K562 (cell line): ENCODE measurements around the gene NIM1K. TPM values are rescaled to one million over a fixed set of nuclear protein-coding genes. Genes with fewer than 3 reads are reported as not detected.

ENCODE experiments used
- ATAC-seq: fragments of 200-7000 bp; cut with Tn5 transposase; 3 replicates; pipeline ENCODE4 v1.9.1; 2020; ENCODE audit warnings: moderate library complexity
- BruUV-seq: library from RNA; stranded (reverse); fragments of 400-500 nt; replicated peaks from 2 replicates; lab custom pipeline; 2021; lab: Mats Ljungman, UMichigan
- CTCF ChIA-PET: fragments of 300-600 bp; formaldehyde crosslinking; extraction: SDS; loops from one replicate; lab custom pipeline; 2021; ENCODE audit warnings: low intra/inter-chr PET ratio; lab: Yijun Ruan, JAX
- POLR2A ChIA-PET: fragments of 300-600, 350-650 bp; sonication (Branson Sonifier 250); formaldehyde crosslinking; extraction: SDS; loops from one replicate; lab custom pipeline; 2021; ENCODE audit warnings: antibody characterized with exemption, inconsistent platforms; lab: Yijun Ruan, JAX
- DNase-seq, 4 experiments: peaks; one replicate each; pipeline versions ENCODE4 v3.0.0 to v3.0.0-alpha.2; 2011 to 2018; ENCODE audit warnings: low spot score in 3 of 4, mixed read lengths in 3 of 4; ENCODE audit errors: extremely low read depth in 1 of 4
- FAIRE-seq: peaks from 2 replicates; lab custom pipeline; 2011; peaks lifted over from hg19 to GRCh38; lab: Jason Lieb, UNC
- H2AFZ ChIP-seq: 2 replicates; pipeline ENCODE4 v1.6.0; 2011; ENCODE audit warnings: low read depth, low read length, control low read depth, inconsistent platforms
- H3K27ac ChIP-seq: fragments of 200-600 bp; 3 replicates; pipeline ENCODE4 v1.8.0; 2011; ENCODE audit warnings: low read depth, mild to moderate bottlenecking, control low read depth, inconsistent platforms, low read length, moderate library complexity, mixed read lengths; ENCODE audit errors: extremely low read depth
- H3K27me3 ChIP-seq, 2 experiments: fragments of 300-600 bp in 1 of 2; 2 replicates in 1 of 2; 3 replicates in 1 of 2; pipeline versions ENCODE4 v1.6.0 to v1.8.0; 2011; ENCODE audit warnings: inconsistent platforms in 2 of 2, low read length in 2 of 2, mild to moderate bottlenecking in 1 of 2, mixed read lengths in 1 of 2, moderate library complexity in 1 of 2; ENCODE audit not compliant: control insufficient read depth in 2 of 2, insufficient read depth in 2 of 2
- H3K36me3 ChIP-seq: fragments of 300-600 bp; 3 replicates; pipeline ENCODE4 v1.8.0; 2011; ENCODE audit warnings: mild to moderate bottlenecking, low read length, inconsistent platforms; ENCODE audit not compliant: control insufficient read depth, insufficient read depth
- H3K4me1 ChIP-seq, 2 experiments: fragments of 200-600 bp in 1 of 2; replicated peaks in 1 of 2; 2 replicates in 1 of 2; 3 replicates in 1 of 2; pipeline versions ENCODE4 v1.5.1 to v1.8.0; 2011; ENCODE audit warnings: inconsistent platforms in 2 of 2, low read length in 2 of 2, mild to moderate bottlenecking in 1 of 2, mixed read lengths in 1 of 2, moderate library complexity in 1 of 2; ENCODE audit not compliant: control insufficient read depth in 2 of 2, insufficient read depth in 2 of 2
- H3K4me2 ChIP-seq: 2 replicates; pipeline ENCODE4 v1.6.1; 2011; ENCODE audit warnings: low read length, control low read depth, inconsistent platforms, mixed read lengths; ENCODE audit not compliant: insufficient read depth
- H3K4me3 ChIP-seq: fragments of 200-600 bp; sonication (generic), shearing (Covaris generic); 2 replicates; pipeline ENCODE4 v1.5.1; 2016; ENCODE audit warnings: control low read depth, inconsistent platforms
- H3K79me2 ChIP-seq: fragments of 200-600 bp; 3 replicates; pipeline ENCODE4 v1.8.0; 2011; ENCODE audit warnings: low read length, inconsistent platforms; ENCODE audit not compliant: control insufficient read depth, insufficient read depth
- H3K9ac ChIP-seq, 2 experiments: 2 replicates each; pipeline versions ENCODE4 v1.6.0 to v1.6.1; 2011; ENCODE audit warnings: low read depth in 2 of 2, low read length in 2 of 2, control low read depth in 1 of 2, inconsistent platforms in 1 of 2, mild to moderate bottlenecking in 1 of 2, mixed read lengths in 1 of 2; ENCODE audit not compliant: insufficient read depth in 1 of 2
- H3K9me1 ChIP-seq: one replicate; pipeline ENCODE4 v1.6.0; 2011; ENCODE audit warnings: inconsistent platforms, mild to moderate bottlenecking, low read length, moderate library complexity; ENCODE audit not compliant: control insufficient read depth, insufficient read depth
- H3K9me3 ChIP-seq: replicated peaks from 2 replicates; pipeline ENCODE4 v1.5.1; 2011; ENCODE audit warnings: low read depth, low read length, inconsistent platforms; ENCODE audit not compliant: control insufficient read depth, insufficient read depth
- H4K20me1 ChIP-seq: replicated peaks from 2 replicates; pipeline ENCODE4 v1.6.1; 2011; ENCODE audit warnings: low read length, inconsistent platforms, mixed read lengths; ENCODE audit not compliant: control insufficient read depth, insufficient read depth
- EZH2 ChIP-seq: IDR thresholded peaks from 2 replicates; pipeline ENCODE4 v1.6.1; 2012; ENCODE audit warnings: low read depth, mild to moderate bottlenecking, inconsistent platforms, low read length, borderline replicate concordance
- FOXK2 ChIP-seq, 2 experiments: fragments of 450-650 bp; IDR thresholded peaks in 1 of 2; conservative IDR thresholded peaks in 1 of 2; 2 replicates each; pipeline ENCODE4 v1.6.1; 2016; ENCODE audit warnings: low read depth in 2 of 2, mild to moderate bottlenecking in 1 of 2
- GTF2E2 ChIP-seq: fragments of 200-800 bp; sonication (Bioruptor generic); IDR thresholded peaks from 2 replicates; pipeline ENCODE4 v1.6.1; 2016; ENCODE audit warnings: missing genetic modification characterization, missing compliant biosample characterization
- KLF13 ChIP-seq: fragments of 450-650 bp; IDR thresholded peaks from 2 replicates; pipeline ENCODE4 v1.6.1; 2016; ENCODE audit warnings: missing genetic modification characterization, low read depth, mild to moderate bottlenecking, missing compliant biosample characterization, moderate library complexity, borderline replicate concordance
- RUNX1 ChIP-seq: sonication (generic); IDR thresholded peaks from 2 replicates; pipeline ENCODE4 v1.6.1; 2016; ENCODE audit warnings: antibody characterized with exemption, low read depth
- SRSF1 ChIP-seq: fragments of 200-400 bp; formaldehyde crosslinking; IDR thresholded peaks from 2 replicates; pipeline ENCODE4 v1.6.1; 2017; ENCODE audit warnings: mild to moderate bottlenecking, low read depth, low read length, moderate library complexity
- XRCC5 ChIP-seq: fragments of 200-400 bp; formaldehyde crosslinking; IDR thresholded peaks from 2 replicates; pipeline ENCODE4 v1.6.1; 2017; ENCODE audit warnings: low read depth, mild to moderate bottlenecking, low read length
- WGBS: fragments of 100-300 bp; shearing (Covaris generic); methylation state at CpG from one replicate; pipeline ENCODE4 v1.1.6; 2016; ENCODE audit warnings: low coverage, mixed read lengths; ENCODE audit not compliant: insufficient coverage; ENCODE audit errors: missing lambda C conversion rate; 5-methylcytosine and 5-hydroxymethylcytosine counted together
- in situ Hi-C: fragments of 300-500 bp; cut with MboI; formaldehyde crosslinking; loops from 4 replicates; pipeline ENCODE4 v1.15.0; 2018; ENCODE audit warnings: inconsistent platforms, mixed read lengths
- intact Hi-C: fragments of 100-400 bp; cut with micrococcal nuclease; formaldehyde crosslinking; loops from 2 replicates; pipeline ENCODE4 v1.14.2; 2022
- polyA plus RNA-seq, 8 experiments: library from polyadenylated mRNA; depleted of rRNA in 4 of 8; stranded (reverse) in 5 of 8; unstranded in 3 of 8; fragments of >200 nt; fragmentation: Nextera tagmentation in 2 of 8; fragmentation: Illumina TruSeq in 1 of 8; extraction: Ambion mirVana in 2 of 8; extraction: Trizol in 1 of 8; gene quantifications; 2 replicates each; pipeline versions ENCODE4 v1.2.1 to v1.2.3, GENCODE V29; 2011 to 2014; ENCODE audit warnings: inconsistent platforms in 1 of 8, missing spikeins in 1 of 8
- total RNA-seq, 7 experiments: library from RNA; depleted of rRNA in 6 of 7; stranded (reverse); fragments of >200 nt in 6 of 7; fragmentation: Illumina TruSeq in 2 of 7; extraction: Trizol in 2 of 7; gene quantifications; 2 replicates each; pipeline versions ENCODE4 v1.2.1 to v1.2.3, GENCODE V29; 2011 to 2021; ENCODE audit warnings: low replicate concordance in 1 of 7
- TF ChIP-seq, protein P1 (sequence below), 3 experiments: IDR thresholded peaks in 2 of 3; conservative IDR thresholded peaks in 1 of 3; 2 replicates each; pipeline ENCODE4 v1.5.1; 2011 to 2012; ENCODE audit warnings: low read length in 3 of 3, mild to moderate bottlenecking in 3 of 3, control low read depth in 2 of 3, improper control_type of control experiment in 1 of 3, inconsistent platforms in 1 of 3, low read depth in 1 of 3, mixed read lengths in 1 of 3, moderate library complexity in 1 of 3; ENCODE audit not compliant: insufficient read depth in 2 of 3
- TF ChIP-seq, protein P2 (sequence below): fragments of 150-350 bp; IDR thresholded peaks from 2 replicates; pipeline ENCODE4 v1.6.1; 2014; ENCODE audit warnings: low read depth, mild to moderate bottlenecking, low read length, borderline replicate concordance

Gene NIM1K
- total and polyA plus RNA-seq, 9 of the 15 experiments (the other 6 are each of a cell fraction or from before 2014, with no cell fraction given) = 0.03 to 0.34 (median 0.08) TPM; not detected in 3

DNA sequence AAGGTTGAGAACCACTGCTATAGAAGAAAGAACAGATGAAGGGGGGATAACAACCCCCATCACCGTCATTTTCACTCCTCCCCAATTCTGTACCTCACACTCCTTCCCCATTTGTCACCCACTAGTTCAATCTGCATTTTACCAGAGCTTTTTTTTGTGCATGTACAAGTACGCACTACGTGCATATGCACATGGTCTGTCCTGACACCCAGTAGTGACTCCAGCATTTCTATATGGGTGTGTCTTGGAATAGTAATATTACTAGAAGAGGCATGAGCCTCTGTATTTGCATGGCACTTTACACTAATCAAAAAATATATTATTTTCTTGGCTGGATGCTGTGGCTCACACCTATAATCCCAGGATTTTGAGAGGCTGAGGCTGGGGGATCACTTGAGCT, 38.7 kb downstream of the NIM1K start:
- BruUV-seq = no TSS peak
- TF ChIP-seq KLF13 (tag) (no peak), FOXK2 (conservative IDR thresholded peaks at IDR 0.05 in 1 of 2, IDR thresholded peaks at IDR 0.05 in 1 of 2; ENCODE audit: low read depth in 2 of 2) (no peak), RUNX1 (no peak), XRCC5 (no peak), EZH2 (no peak), SRSF1 (no peak), GTF2E2 (tag) (no peak)
- TF ChIP-seq, protein P1, sequence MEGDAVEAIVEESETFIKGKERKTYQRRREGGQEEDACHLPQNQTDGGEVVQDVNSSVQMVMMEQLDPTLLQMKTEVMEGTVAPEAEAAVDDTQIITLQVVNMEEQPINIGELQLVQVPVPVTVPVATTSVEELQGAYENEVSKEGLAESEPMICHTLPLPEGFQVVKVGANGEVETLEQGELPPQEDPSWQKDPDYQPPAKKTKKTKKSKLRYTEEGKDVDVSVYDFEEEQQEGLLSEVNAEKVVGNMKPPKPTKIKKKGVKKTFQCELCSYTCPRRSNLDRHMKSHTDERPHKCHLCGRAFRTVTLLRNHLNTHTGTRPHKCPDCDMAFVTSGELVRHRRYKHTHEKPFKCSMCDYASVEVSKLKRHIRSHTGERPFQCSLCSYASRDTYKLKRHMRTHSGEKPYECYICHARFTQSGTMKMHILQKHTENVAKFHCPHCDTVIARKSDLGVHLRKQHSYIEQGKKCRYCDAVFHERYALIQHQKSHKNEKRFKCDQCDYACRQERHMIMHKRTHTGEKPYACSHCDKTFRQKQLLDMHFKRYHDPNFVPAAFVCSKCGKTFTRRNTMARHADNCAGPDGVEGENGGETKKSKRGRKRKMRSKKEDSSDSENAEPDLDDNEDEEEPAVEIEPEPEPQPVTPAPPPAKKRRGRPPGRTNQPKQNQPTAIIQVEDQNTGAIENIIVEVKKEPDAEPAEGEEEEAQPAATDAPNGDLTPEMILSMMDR (IDR thresholded peaks at IDR 0.05 in 2 of 3, conservative IDR thresholded peaks at IDR 0.05 in 1 of 3; ENCODE audit: insufficient read depth in 2 of 3, low read depth in 1 of 3, low read length in 3 of 3) = no peak
- TF ChIP-seq, protein P2, sequence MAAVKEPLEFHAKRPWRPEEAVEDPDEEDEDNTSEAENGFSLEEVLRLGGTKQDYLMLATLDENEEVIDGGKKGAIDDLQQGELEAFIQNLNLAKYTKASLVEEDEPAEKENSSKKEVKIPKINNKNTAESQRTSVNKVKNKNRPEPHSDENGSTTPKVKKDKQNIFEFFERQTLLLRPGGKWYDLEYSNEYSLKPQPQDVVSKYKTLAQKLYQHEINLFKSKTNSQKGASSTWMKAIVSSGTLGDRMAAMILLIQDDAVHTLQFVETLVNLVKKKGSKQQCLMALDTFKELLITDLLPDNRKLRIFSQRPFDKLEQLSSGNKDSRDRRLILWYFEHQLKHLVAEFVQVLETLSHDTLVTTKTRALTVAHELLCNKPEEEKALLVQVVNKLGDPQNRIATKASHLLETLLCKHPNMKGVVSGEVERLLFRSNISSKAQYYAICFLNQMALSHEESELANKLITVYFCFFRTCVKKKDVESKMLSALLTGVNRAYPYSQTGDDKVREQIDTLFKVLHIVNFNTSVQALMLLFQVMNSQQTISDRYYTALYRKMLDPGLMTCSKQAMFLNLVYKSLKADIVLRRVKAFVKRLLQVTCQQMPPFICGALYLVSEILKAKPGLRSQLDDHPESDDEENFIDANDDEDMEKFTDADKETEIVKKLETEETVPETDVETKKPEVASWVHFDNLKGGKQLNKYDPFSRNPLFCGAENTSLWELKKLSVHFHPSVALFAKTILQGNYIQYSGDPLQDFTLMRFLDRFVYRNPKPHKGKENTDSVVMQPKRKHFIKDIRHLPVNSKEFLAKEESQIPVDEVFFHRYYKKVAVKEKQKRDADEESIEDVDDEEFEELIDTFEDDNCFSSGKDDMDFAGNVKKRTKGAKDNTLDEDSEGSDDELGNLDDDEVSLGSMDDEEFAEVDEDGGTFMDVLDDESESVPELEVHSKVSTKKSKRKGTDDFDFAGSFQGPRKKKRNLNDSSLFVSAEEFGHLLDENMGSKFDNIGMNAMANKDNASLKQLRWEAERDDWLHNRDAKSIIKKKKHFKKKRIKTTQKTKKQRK = no peak

More for the DNA sequence above, 38.7 kb downstream of the NIM1K start:
- POLR2A ChIA-PET = no interaction called here
- Histone ChIP-seq H3K9me3 (no peaks in the 10 kb centered on the region), H3K36me3 (no peaks in the 10 kb centered on the region), H2AFZ (peak overlapping the region; percentile 28; the same call in 1 of the 2 replicates), H3K4me1 (peaks cover 0 to 12% of the 10 kb centered on the region in 2 experiments; a peak in 3 of 5 replicates), H3K4me2 (no peak overlapping the region), H3K79me2 (no peaks in the 10 kb centered on the region), H3K27me3 (no peaks in the 10 kb centered on the region), H3K9me1 (no peaks in the 10 kb centered on the region), H3K4me3 (no peak overlapping the region), H3K27ac (no peak overlapping the region), H4K20me1 (no peaks in the 10 kb centered on the region), H3K9ac (no peak overlapping the region)
- 46% methylated on average over 3 of the region's 3 CpGs for whole genome bisulfite sequencing
- in situ Hi-C loops (loop anchor here (5.0 kb wide), 1 partner anchor 152 kb away; no protein-coding TSS in a partner anchor), intact Hi-C loops (no loop called here)
- FAIRE-seq = no peak
- ATAC-seq = no peak
- CTCF ChIA-PET = interaction anchor here (2.1 kb wide), 1 partner anchor 159 kb away, joined by 9 read pairs; no protein-coding TSS in a partner anchor
- DNase-seq = no peak
